ENCODE data around the gene TNS3.
A peak's percentile ranks its signal among the peaks of the same experiment; 100 is the strongest.

The TNS3 gene

GRCh38 chr7:47303695-47304453 is 278.0 kb downstream of the TNS3 start:
- no peak overlapping the region for H3K4me3 ChIP-seq (ENCODE audit: low read depth, low read length)
- no peak for DNase-seq (ENCODE audit: low read depth)
- no peak for TF ChIP-seq CTCF (conservative IDR thresholded peaks at IDR 0.05; ENCODE audit: low read depth, low read length)

GRCh38 chr7:47303014-47303694 is 278.8 kb downstream of the TNS3 start:
- no peak for TF ChIP-seq CTCF (conservative IDR thresholded peaks at IDR 0.05; ENCODE audit: low read depth, low read length)
- H3K4me3 ChIP-seq (ENCODE audit: low read depth, low read length) = no peak overlapping the region
- no peak for DNase-seq (ENCODE audit: low read depth)

- no peak for DNase-seq (ENCODE audit: low read depth)
- no peak for TF ChIP-seq CTCF (conservative IDR thresholded peaks at IDR 0.05; ENCODE audit: low read depth, low read length)
- no peak overlapping the region for H3K4me3 ChIP-seq (ENCODE audit: low read depth, low read length)
Observed at GRCh38 chr7:47302560-47302959, 279.4 kb downstream of the TNS3 start.

- DNase-seq (ENCODE audit: low read depth) = no peak
- no peak for TF ChIP-seq CTCF (conservative IDR thresholded peaks at IDR 0.05; ENCODE audit: low read depth, low read length)
Observed at GRCh38 chr7:47301657-47302295, 280.1 kb downstream of the TNS3 start.

GRCh38 chr7:47301105-47301477 is 280.8 kb downstream of the TNS3 start:
- peak; percentile 8 for TF ChIP-seq CTCF (conservative IDR thresholded peaks at IDR 0.05; ENCODE audit: low read depth, low read length)
- DNase-seq (ENCODE audit: low read depth) = no peak
- no peak overlapping the region for H3K4me3 ChIP-seq (ENCODE audit: low read depth, low read length)

More at GRCh38 chr7:47301657-47302295, 280.1 kb downstream of the TNS3 start:
- no peak overlapping the region for H3K4me3 ChIP-seq (ENCODE audit: low read depth, low read length)

GRCh38 chr7:47300472-47301104 is 281.3 kb downstream of the TNS3 start:
- no peak for DNase-seq (ENCODE audit: low read depth)
- H3K4me3 ChIP-seq (ENCODE audit: low read depth, low read length) = no peak overlapping the region
- no peak for TF ChIP-seq CTCF (conservative IDR thresholded peaks at IDR 0.05; ENCODE audit: low read depth, low read length)

All from choroid plexus epithelial cell (primary cell).